Measurements from ENCODE around the gene ALPK1.

Gene ALPK1

GRCh38 chr4:112410364-112410763 is 113.2 kb downstream of the ALPK1 start:
- TF ChIP-seq CTCF (conservative IDR thresholded peaks at IDR 0.05; ENCODE audit: low read length) = no peak
- no peak for DNase-seq (ENCODE audit: low read depth)
- H3K4me3 ChIP-seq (ENCODE audit: low read length) = no peak overlapping the region

- no peak for TF ChIP-seq CTCF (conservative IDR thresholded peaks at IDR 0.05; ENCODE audit: low read length)
- DNase-seq (ENCODE audit: low read depth) = no peak
- H3K4me3 ChIP-seq (ENCODE audit: low read length) = no peak overlapping the region
Observed at GRCh38 chr4:112410804-112411203, 113.6 kb downstream of the ALPK1 start.

GRCh38 chr4:112411781-112412550 is 114.8 kb downstream of the ALPK1 start:
- H3K4me3 ChIP-seq (ENCODE audit: low read length) = no peak overlapping the region
- TF ChIP-seq CTCF (conservative IDR thresholded peaks at IDR 0.05; ENCODE audit: low read length) = no peak
- DNase-seq (ENCODE audit: low read depth) = no peak

DNA sequence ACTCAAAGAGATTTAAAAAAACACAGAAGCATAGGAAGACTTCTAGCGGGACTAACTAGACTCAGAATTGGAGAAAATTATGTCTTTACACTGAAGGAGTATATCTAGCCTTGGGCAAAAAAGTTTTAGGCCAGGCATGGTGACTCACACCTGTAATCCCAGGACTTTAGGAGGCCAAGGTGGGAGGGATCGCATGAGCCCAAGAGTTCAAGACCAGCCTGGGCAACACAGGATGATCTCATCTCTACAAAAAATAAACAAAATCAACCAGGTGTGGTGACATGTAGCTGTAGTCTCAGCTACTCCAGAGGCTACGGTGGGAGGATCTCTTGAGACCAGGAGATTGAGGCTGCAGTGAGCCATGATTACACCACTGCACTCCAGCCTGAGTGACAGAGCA is 119.3 kb downstream of the ALPK1 start:
- no peak for TF ChIP-seq CTCF (conservative IDR thresholded peaks at IDR 0.05; ENCODE audit: low read length)
- no peak for DNase-seq (ENCODE audit: low read depth)
- no peak overlapping the region for H3K4me3 ChIP-seq (ENCODE audit: low read length)

DNA sequence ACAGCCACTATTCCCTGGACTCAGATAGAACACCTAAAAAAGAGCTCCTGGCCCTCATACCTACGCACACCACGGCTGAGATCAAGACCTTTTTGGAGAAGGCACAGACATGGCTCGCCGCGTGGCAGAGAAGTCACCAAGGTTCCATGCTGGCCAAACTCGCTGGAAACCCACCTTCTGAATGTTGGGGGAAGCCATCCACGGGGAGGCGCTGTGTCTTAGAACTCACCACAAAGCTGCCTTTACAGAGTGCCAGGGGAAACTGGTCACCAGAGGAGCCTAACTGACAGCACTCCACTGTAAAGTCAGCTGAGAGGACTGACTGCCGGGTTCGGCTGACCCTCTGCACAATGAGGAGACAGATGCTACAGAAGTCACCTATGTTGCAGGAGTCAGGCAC is 120.9 kb downstream of the ALPK1 start:
- TF ChIP-seq CTCF (conservative IDR thresholded peaks at IDR 0.05; ENCODE audit: low read length) = no peak
- DNase-seq (ENCODE audit: low read depth) = no peak
- no peak overlapping the region for H3K4me3 ChIP-seq (ENCODE audit: low read length)

DNA sequence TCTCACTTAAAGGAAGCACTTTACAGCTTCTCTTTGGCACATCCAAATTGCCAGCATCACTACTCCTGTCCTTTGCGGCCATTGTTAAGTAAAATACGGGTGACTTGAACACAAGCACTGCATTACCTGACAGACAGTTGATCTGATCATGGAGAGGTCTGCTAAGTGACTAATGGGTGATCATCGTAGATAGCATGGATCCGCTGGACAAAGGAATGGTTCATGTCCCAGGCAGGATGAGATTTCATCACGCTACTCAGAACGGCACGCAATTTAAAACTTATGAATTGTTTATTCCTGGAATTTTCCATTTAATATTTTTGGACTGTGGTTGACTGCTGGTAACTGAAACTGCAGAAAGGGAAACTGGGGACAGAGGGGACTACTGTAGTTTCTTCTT is 124.7 kb downstream of the ALPK1 start:
- no peak overlapping the region for H3K4me3 ChIP-seq (ENCODE audit: low read length)
- DNase-seq (ENCODE audit: low read depth) = no peak
- TF ChIP-seq CTCF (conservative IDR thresholded peaks at IDR 0.05; ENCODE audit: low read length) = no peak

DNA sequence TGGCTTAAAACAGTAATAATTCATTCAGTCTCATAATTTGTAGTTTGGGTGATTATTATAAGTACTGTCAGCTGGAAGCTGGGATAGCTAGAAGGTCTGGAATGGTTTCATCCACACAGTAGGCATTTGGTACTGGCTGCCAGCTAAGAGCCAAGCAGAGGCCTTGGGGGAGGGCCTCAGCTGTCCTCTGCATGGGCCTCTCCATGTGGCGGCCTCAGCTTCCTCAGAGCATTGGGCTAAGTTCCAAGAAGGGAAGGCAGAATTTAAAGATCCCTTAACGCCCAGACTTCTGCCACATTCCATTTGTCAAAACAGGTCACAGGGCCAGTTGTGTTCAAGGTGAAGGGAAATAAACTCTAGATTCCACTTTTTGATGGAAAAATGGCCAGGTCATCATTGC is 125.5 kb downstream of the ALPK1 start:
- no peak for DNase-seq (ENCODE audit: low read depth)
- H3K4me3 ChIP-seq (ENCODE audit: low read length) = no peak overlapping the region
- no peak for TF ChIP-seq CTCF (conservative IDR thresholded peaks at IDR 0.05; ENCODE audit: low read length)
